HG03457 (cell line): ENCODE measurements around the gene SRSF5.
"Not testable (repeated sequence)": the region's sequence is repeated elsewhere in the genome, so short reads cannot be mapped to it uniquely, and the experiment has no call there.

ENCODE experiments used
- ATAC-seq: cut with Tn5 transposase; IDR thresholded peaks from one replicate; pipeline ENCODE4 v1.9.1; 2021; ENCODE audit warnings: moderate number of reproducible peaks; ENCODE audit not compliant: unreplicated experiment

The SRSF5 gene

GRCh38 chr14:69766984-69767368 lies at the start of gene SRSF5:
TSS of gene SRSF5 (plus strand) at chr14:69767142. CDS start at chr14:69768157, 1,015 bp downstream.
- peak; percentile 67 for ATAC-seq

GRCh38 chr14:69718614-69719013 lies 48.3 kb upstream of the SRSF5 start:
- ATAC-seq, result not testable (repeated sequence)

GRCh38 chr14:69719501-69719951 lies 47.4 kb upstream of the SRSF5 start:
- ATAC-seq, result no peak

- no peak for ATAC-seq
These were observed 46.0 kb upstream of the SRSF5 start for GRCh38 chr14:69720912-69721311.

- peak; percentile 61 for ATAC-seq
These were observed 40.0 kb upstream of the SRSF5 start for GRCh38 chr14:69726761-69727511.

- ATAC-seq, result no peak
These were observed 39.1 kb upstream of the SRSF5 start for GRCh38 chr14:69727860-69728259.

- ATAC-seq, result not testable (repeated sequence)
These were observed 34.9 kb upstream of the SRSF5 start for GRCh38 chr14:69731919-69732598.

GRCh38 chr14:69736405-69736804 lies 30.5 kb upstream of the SRSF5 start:
- ATAC-seq, result not testable (repeated sequence)

GRCh38 chr14:69741055-69741454 lies 25.9 kb upstream of the SRSF5 start:
- no peak for ATAC-seq

GRCh38 chr14:69749956-69750355 lies 17.0 kb upstream of the SRSF5 start:
- no peak for ATAC-seq

GRCh38 chr14:69750495-69750894 lies 16.4 kb upstream of the SRSF5 start:
- no peak for ATAC-seq

- ATAC-seq, result no peak
These were observed 14.2 kb upstream of the SRSF5 start for GRCh38 chr14:69752773-69753172.

GRCh38 chr14:69753860-69754259 lies 13.1 kb upstream of the SRSF5 start:
- ATAC-seq, result no peak

GRCh38 chr14:69754487-69754886 lies 12.5 kb upstream of the SRSF5 start:
- ATAC-seq, result no peak

GRCh38 chr14:69755296-69755695 lies 11.6 kb upstream of the SRSF5 start:
- no peak for ATAC-seq

GRCh38 chr14:69755784-69756183 lies 11.2 kb upstream of the SRSF5 start:
- no peak for ATAC-seq

- ATAC-seq, result no peak
These were observed 10.6 kb upstream of the SRSF5 start for GRCh38 chr14:69756298-69756697.

GRCh38 chr14:69760810-69761209 lies 6.1 kb upstream of the SRSF5 start:
- no peak for ATAC-seq

GRCh38 chr14:69763761-69764510 lies 3.0 kb upstream of the SRSF5 start:
- no peak for ATAC-seq

- ATAC-seq, result peak; percentile 53
These were observed 542 bp downstream of the SRSF5 start for GRCh38 chr14:69767369-69767999.

GRCh38 chr14:69768873-69769272 lies 1.9 kb downstream of the SRSF5 start:
- no peak for ATAC-seq
